IPS DF 4.7 (cell line): ENCODE data around the gene ACTN4.

Experiments used
- DNase-seq: peaks from one replicate; pipeline ENCODE4 v3.0.0-alpha.2; 2013; ENCODE audit warnings: low spot score; ENCODE audit errors: extremely low read depth

Gene ACTN4

GRCh38 chr19:38723606-38723965 lies 76.1 kb downstream of the ACTN4 start:
- no peak for DNase-seq

GRCh38 chr19:38723990-38724854 lies 76.8 kb downstream of the ACTN4 start:
- DNase-seq, result no peak

DNA sequence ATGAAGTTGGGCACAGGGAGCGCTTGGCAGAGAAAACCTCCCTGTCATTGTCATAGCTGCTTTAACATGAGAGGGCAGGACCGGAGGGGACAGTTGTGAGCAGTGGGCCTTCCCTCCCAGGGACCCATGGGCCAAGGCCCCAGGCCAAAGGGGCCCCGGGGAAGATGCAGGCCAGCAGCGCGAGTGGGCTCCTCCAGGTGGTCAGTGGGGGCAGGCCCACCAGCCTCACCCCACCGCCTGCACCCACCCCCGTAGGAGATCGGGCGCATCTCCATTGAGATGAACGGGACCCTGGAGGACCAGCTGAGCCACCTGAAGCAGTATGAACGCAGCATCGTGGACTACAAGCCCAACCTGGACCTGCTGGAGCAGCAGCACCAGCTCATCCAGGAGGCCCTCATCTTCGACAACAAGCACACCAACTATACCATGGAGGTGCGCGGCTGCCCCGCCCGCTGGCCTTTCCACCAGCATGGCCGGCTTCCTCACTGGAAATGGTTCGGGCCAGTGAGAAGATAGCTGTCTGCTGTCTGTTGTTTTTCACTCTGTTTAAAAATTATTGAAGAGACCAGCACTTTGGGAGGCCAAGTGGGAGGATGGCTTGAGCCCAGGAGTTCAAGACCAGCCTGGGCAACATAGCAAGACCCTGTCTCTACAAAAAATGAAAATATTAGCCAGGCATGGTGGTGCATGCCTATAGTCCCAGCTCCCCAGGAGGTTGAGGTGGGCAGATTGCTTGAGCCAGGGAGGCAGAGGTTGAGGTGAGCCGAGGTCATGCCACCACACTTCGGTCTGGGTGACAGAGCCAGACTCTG lies 78.2 kb downstream of the ACTN4 start:
- no peak for DNase-seq

- DNase-seq, result no peak
Observed at GRCh38 chr19:38726284-38726673, 78.8 kb downstream of the ACTN4 start.

GRCh38 chr19:38726761-38727301 lies 79.4 kb downstream of the ACTN4 start:
- DNase-seq, result no peak

DNA sequence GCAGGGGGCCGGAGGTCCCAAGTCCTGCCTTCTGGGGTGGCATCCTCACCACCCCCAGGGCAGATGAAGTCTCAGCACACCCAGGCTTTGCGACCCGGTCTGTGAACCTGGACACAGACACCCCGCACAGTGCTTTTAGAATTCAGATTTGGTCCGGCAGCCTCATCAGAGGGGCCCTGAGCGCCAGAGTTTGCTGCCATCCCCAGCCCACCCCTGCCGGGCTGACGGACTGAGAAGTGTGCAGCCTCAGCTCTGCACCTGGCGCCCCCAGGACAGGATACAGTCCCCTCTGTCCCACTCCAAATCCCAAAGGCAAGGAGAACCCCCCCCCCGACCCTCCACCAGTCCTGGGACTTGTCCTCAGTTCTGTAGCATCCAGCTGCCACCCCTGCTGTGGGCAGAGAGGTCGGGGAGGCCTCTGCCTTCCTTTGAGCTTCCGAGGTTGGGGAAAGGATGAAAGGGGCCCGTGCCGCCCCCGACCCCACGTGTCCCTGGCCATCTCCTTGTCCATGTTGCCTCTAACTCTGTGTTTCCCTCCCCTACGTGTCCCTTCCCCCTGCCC lies 79.9 kb downstream of the ACTN4 start:
- no peak for DNase-seq

DNA sequence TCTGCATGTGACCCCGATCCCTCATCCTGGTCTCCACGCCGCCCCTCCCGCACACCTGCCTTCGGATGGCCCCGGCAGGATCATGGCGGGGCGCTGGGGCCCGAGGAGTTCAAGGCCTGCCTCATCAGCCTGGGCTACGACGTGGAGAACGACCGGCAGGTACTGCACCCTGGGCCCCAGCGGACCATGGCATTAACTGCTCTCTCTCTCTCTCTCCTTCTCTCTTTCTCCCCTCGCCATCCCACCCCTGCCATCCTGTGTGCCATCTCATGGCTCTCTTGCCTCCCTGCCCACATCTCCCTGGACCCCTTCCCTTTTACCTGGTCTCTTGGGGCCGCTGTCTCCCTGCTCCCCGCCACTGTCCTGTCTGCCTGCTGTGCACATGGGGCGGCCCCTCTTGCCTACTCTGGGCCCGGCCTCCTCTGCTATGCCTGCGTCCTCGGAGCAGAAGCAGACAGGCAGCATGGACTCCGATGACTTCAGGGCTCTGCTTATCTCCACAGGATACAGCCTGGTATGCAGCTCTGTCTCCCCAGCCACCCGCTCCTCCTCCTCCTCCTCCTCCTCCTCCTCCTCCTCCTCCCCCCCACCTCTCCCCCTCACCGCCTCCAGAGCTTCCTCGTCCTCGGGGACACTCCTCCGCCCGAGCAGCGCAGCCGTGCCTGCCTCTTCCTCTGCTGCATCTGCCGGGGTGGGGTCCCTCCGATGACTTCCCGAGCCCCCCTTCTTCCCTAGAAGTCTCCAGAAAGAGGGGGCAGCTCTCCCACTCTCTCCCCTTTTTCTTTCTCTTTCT lies 80.6 kb downstream of the ACTN4 start:
- DNase-seq, result no peak

DNA sequence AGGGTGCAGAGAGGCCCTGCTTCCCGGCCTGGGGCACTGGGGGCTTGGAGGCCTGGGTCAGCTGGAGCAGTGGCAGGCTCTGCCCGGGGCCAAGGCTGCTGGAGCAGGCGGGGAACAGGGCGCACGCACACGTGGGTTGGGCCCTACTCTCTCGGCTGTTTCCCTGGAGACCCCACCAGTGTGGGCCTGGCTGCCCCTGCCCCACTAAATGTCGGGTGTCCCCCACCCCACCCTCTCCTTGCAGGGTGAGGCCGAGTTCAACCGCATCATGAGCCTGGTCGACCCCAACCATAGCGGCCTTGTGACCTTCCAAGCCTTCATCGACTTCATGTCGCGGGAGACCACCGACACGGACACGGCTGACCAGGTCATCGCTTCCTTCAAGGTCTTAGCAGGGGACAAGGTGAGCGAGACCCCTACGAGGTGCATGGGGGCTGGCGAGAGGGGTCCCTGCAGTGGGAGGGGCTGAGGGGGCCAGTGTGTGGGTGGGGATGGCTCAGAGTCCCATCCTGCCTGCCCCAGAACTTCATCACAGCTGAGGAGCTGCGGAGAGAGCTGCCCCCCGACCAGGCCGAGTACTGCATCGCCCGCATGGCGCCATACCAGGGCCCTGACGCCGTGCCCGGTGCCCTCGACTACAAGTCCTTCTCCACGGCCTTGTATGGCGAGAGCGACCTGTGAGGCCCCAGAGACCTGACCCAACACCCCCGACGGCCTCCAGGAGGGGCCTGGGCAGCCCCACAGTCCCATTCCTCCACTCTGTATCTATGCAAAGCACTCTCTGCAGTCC lies 81.5 kb downstream of the ACTN4 start:
- no peak for DNase-seq

- no peak for DNase-seq
Observed at GRCh38 chr19:38729653-38730469, 82.4 kb downstream of the ACTN4 start.

DNA sequence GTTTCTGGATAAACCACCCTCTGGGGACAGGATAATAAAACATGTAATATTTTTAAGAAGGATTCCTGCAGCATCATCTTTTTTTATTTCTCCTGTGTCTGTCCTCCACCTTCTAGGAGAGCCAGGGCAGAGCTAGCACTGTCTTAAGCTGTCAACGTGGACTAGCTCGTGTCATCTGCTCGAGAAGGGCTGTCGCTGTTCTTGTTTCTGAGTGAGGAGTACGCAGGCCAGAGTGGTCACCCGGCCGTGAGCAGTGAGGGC lies 83.0 kb downstream of the ACTN4 start:
- no peak for DNase-seq

DNA sequence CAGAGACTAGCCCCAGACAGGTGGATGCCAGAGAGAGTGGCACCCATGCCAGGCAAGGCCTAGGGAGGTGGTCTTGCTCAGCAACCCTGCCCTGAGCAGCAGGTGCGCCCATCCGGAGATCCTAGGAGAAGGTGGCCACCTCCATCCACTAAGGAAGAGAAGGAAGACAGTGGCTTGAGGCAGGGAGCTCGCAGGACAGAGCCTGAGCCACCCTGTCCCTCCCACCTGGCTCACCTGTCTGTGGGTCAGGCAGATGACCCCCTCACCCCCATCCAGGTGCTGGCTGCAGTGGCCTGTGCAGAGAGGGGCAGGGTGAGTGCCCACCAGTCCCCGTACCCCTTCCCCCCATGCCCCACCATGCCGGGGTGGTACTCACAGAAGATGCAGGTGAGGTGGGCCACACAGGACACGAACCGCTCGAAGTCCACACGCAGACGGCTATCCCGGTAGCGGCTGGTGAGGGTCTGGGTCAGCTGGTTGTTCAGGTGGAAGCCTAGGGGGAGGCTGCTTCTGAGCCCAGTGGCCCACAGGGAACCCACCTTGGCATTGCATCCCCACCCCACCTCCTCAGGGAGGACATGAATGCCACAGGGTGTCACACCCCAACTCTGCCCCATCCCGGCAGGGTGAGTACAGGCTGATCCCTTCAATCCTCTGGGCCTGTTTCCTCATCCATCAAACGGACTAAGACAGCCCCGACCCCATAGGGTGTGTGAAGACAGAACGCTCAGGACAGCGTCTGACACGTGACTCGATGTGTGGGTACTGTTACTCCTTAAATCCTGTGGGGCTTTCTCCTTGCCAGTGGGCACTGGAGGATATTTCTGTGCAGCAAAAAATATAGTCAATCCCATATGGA lies 83.5 kb downstream of the ACTN4 start:
- DNase-seq, result no peak

GRCh38 chr19:38731654-38732301 lies 84.3 kb downstream of the ACTN4 start:
- no peak for DNase-seq

DNA sequence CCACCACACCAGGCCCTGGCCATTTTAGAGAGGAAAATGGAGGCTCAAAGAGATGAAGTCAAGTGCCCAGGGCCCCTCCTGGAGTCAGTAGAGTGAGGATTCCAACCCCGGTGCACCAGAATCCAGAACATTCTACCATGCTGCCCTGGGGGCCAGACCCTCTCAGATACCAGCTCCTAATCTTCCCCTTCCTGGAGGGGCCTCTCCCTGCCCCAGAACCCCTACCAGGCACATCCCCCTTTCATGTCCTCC lies 85.7 kb downstream of the ACTN4 start:
- DNase-seq, result no peak

- DNase-seq, result no peak
Observed at GRCh38 chr19:38733493-38734175, 86.2 kb downstream of the ACTN4 start.

DNA sequence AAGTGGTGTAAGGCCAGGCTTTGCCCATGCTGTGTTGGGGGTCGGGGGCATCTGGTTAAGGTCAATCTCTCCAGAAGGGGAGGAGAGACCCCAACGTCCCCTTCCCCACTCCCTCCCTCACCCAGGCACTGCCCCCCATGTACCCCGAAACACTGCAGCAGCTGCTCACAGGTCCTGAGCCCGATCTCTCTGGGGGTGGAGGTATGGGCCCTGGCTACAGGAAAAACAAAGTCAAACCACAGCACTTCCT lies 86.7 kb downstream of the ACTN4 start:
- no peak for DNase-seq

- DNase-seq, result no peak
Observed at GRCh38 chr19:38734426-38735256, 87.2 kb downstream of the ACTN4 start.

GRCh38 chr19:38735257-38735686 lies 87.8 kb downstream of the ACTN4 start:
- DNase-seq, result no peak

GRCh38 chr19:38736036-38736412 lies 88.6 kb downstream of the ACTN4 start:
- DNase-seq, result no peak
